ENCODE results near the gene GREB1. TPM values are rescaled to one million over a fixed set of nuclear protein-coding genes. Genes with fewer than 3 reads are reported as not detected.

The GREB1 gene
- total RNA-seq, 1 donor from 2014 or later, result under 0.01 TPM

GRCh38 chr2:11667194-11667593 is 133.3 kb downstream of the GREB1 start:
- no peak for FAIRE-seq
- Histone ChIP-seq H3K4me3 (ENCODE audit: low read depth, low read length) (no peak overlapping the region), H3K27me3 (ENCODE audit: control insufficient read depth, insufficient read depth, low read length) (peaks cover 25% of the 10 kb centered on the region), H3K36me3 (ENCODE audit: control insufficient read depth, insufficient read depth, low read length) (no peaks in the 10 kb centered on the region)
- TF ChIP-seq CTCF (IDR thresholded peaks at IDR 0.05; ENCODE audit: insufficient read depth, low read length, severe bottlenecking), result no peak
- no peak for DNase-seq (ENCODE audit: low read depth)

GRCh38 chr2:11667866-11668637 is 134.2 kb downstream of the GREB1 start:
- no peak for DNase-seq (ENCODE audit: low read depth)
- no peak for FAIRE-seq
- no peak for TF ChIP-seq CTCF (IDR thresholded peaks at IDR 0.05; ENCODE audit: insufficient read depth, low read length, severe bottlenecking)
- no peaks in the 10 kb centered on the region for H3K36me3 ChIP-seq (ENCODE audit: control insufficient read depth, insufficient read depth, low read length)
- no peak overlapping the region for H3K4me3 ChIP-seq (ENCODE audit: low read depth, low read length)
- H3K27me3 ChIP-seq (ENCODE audit: control insufficient read depth, insufficient read depth, low read length), result peaks cover 25% of the 10 kb centered on the region

- DNase-seq (ENCODE audit: low read depth) (peak; percentile 17), FAIRE-seq (no peak)
- no peak within 1 kb of the TSS for H3K4me3 ChIP-seq (ENCODE audit: low read depth, low read length)
- TF ChIP-seq CTCF (IDR thresholded peaks at IDR 0.05; ENCODE audit: insufficient read depth, low read length, severe bottlenecking), result peak; percentile 0
- peaks cover 25% of the 10 kb centered on the region for H3K27me3 ChIP-seq (ENCODE audit: control insufficient read depth, insufficient read depth, low read length)
- H3K36me3 ChIP-seq (ENCODE audit: control insufficient read depth, insufficient read depth, low read length), result no peaks in the 10 kb centered on the region
Observed at GRCh38 chr2:11669454-11670291, 135.8 kb downstream of the GREB1 start, which contains the start of gene NTSR2. NTSR2 (minus strand) TSS chr2:11670195; CDS start chr2:11670129, 66 bp downstream.

- peaks cover 25% of the 10 kb centered on the region for H3K27me3 ChIP-seq (ENCODE audit: control insufficient read depth, insufficient read depth, low read length)
- DNase-seq (ENCODE audit: low read depth) (no peak), FAIRE-seq (no peak)
- H3K4me3 ChIP-seq (ENCODE audit: low read depth, low read length), result no peak overlapping the region
- no peaks in the 10 kb centered on the region for H3K36me3 ChIP-seq (ENCODE audit: control insufficient read depth, insufficient read depth, low read length)
- TF ChIP-seq CTCF (IDR thresholded peaks at IDR 0.05; ENCODE audit: insufficient read depth, low read length, severe bottlenecking), result no peak
Observed at GRCh38 chr2:11672407-11672806, 138.6 kb downstream of the GREB1 start.

GRCh38 chr2:11674983-11675382 is 141.1 kb downstream of the GREB1 start:
- Histone ChIP-seq H3K36me3 (ENCODE audit: control insufficient read depth, insufficient read depth, low read length) (no peaks in the 10 kb centered on the region), H3K4me3 (ENCODE audit: low read depth, low read length) (no peak overlapping the region), H3K27me3 (ENCODE audit: control insufficient read depth, insufficient read depth, low read length) (peaks cover 30% of the 10 kb centered on the region)
- FAIRE-seq, result no peak
- TF ChIP-seq CTCF (IDR thresholded peaks at IDR 0.05; ENCODE audit: insufficient read depth, low read length, severe bottlenecking), result no peak
- no peak for DNase-seq (ENCODE audit: low read depth)

Data from bronchial epithelial cell (primary cell).